ENCODE results near the gene DSCAML1.

DNA sequence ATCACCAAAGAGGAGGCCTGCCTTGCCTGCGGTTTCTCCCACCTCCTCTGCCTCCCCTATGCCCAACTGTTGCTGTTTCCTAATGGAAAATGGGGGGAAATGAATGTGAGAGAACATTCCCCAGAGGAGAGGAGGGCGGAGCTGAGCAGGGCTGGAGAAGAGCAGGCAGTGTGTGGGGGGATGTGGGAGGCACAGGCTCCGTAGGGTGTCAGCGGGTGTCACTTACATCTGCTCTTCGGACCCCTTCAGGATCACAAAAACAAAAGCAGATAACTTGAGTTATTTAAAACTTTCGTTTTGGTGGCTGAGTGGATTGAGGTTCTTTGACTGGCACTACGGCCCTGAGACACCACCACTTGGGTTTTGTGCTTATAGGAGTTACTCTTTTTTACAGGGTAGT, 375.5 kb downstream of the DSCAML1 start:
- TF ChIP-seq, protein P1, sequence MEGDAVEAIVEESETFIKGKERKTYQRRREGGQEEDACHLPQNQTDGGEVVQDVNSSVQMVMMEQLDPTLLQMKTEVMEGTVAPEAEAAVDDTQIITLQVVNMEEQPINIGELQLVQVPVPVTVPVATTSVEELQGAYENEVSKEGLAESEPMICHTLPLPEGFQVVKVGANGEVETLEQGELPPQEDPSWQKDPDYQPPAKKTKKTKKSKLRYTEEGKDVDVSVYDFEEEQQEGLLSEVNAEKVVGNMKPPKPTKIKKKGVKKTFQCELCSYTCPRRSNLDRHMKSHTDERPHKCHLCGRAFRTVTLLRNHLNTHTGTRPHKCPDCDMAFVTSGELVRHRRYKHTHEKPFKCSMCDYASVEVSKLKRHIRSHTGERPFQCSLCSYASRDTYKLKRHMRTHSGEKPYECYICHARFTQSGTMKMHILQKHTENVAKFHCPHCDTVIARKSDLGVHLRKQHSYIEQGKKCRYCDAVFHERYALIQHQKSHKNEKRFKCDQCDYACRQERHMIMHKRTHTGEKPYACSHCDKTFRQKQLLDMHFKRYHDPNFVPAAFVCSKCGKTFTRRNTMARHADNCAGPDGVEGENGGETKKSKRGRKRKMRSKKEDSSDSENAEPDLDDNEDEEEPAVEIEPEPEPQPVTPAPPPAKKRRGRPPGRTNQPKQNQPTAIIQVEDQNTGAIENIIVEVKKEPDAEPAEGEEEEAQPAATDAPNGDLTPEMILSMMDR (IDR thresholded peaks at IDR 0.05) = no peak
- no peak for TF ChIP-seq POLR2AphosphoS5 (IDR thresholded peaks at IDR 0.05)
- no peak for TF ChIP-seq EP300 (IDR thresholded peaks at IDR 0.05)
- TF ChIP-seq POLR2A (IDR thresholded peaks at IDR 0.05) = no peak
